GM12874 (cell line): Measurements from ENCODE around the gene CENPX.

Experiments used
- CTCF ChIP-seq: IDR thresholded peaks from 2 replicates; pipeline ENCODE4 v1.5.1; 2011; ENCODE audit warnings: low read depth, mild to moderate bottlenecking, control low read depth, low read length, moderate library complexity; ENCODE audit not compliant: insufficient read depth

The CENPX gene

GRCh38 chr17:82058230-82058854, 35.7 kb upstream of the CENPX start:
- TF ChIP-seq CTCF = no peak

GRCh38 chr17:82056729-82057621, 34.3 kb upstream of the CENPX start:
- TF ChIP-seq CTCF = no peak

- no peak for TF ChIP-seq CTCF
Observed at GRCh38 chr17:82055965-82056728, 33.5 kb upstream of the CENPX start.

GRCh38 chr17:82055023-82055964, 32.6 kb upstream of the CENPX start:
- no peak for TF ChIP-seq CTCF

GRCh38 chr17:82054351-82055022, 31.8 kb upstream of the CENPX start:
- TF ChIP-seq CTCF = no peak

- no peak for TF ChIP-seq CTCF
Observed at GRCh38 chr17:82053556-82054263, 31.0 kb upstream of the CENPX start.
